Measurements from ENCODE around the gene ZCCHC9. TPM values are rescaled to one million over a fixed set of nuclear protein-coding genes. Genes with fewer than 3 reads are reported as not detected.

ZCCHC9 gene
- polyA plus RNA-seq, 1 donor from 2014 or later = 31.8 TPM

GRCh38 chr5:81310402-81311063 lies 9.1 kb downstream of the ZCCHC9 start:
- Histone ChIP-seq H3K9ac (ENCODE audit: low read length) (no peak overlapping the region), H3K79me2 (replicated peaks; ENCODE audit: insufficient read depth, low read length) (no peaks in the 10 kb centered on the region)

GRCh38 chr5:81313278-81313677 lies 11.9 kb downstream of the ZCCHC9 start:
- Histone ChIP-seq H2AFZ (ENCODE audit: low read depth, low read length) (no peak overlapping the region), H4K20me1 (ENCODE audit: insufficient read depth) (no peaks in the 10 kb centered on the region), H3K4me3 (ENCODE audit: low read length) (no peak overlapping the region), H3K9me3 (ENCODE audit: low read length) (no peaks in the 10 kb centered on the region), H3K9me2 (ENCODE audit: insufficient read depth, low read length) (no peaks in the 10 kb centered on the region), H3K27me3 (ENCODE audit: insufficient read depth, low read depth, low read length) (no peaks in the 10 kb centered on the region), H3K36me3 (ENCODE audit: insufficient read depth, low read length) (peaks cover 3% of the 10 kb centered on the region), H3K4me2 (ENCODE audit: low read length) (no peak overlapping the region), H3K9ac (ENCODE audit: low read length) (no peak overlapping the region), H3F3A (ENCODE audit: insufficient read depth, low read length, poor library complexity, severe bottlenecking) (no peaks in the 10 kb centered on the region), H3K27ac (ENCODE audit: low read length) (no peak overlapping the region), H3K79me2 (replicated peaks; ENCODE audit: insufficient read depth, low read length) (no peaks in the 10 kb centered on the region)
- TF ChIP-seq CTCF (IDR thresholded peaks at IDR 0.05; ENCODE audit: poor library complexity, severe bottlenecking) = no peak
- TF ChIP-seq SMC3 (conservative IDR thresholded peaks at IDR 0.05; ENCODE audit: poor library complexity) = no peak
- no peak for TF ChIP-seq TAF1 (IDR thresholded peaks at IDR 0.05; ENCODE audit: low read depth)

More at GRCh38 chr5:81310402-81311063, 9.1 kb downstream of the ZCCHC9 start:
- Histone ChIP-seq H3K27ac (ENCODE audit: low read length) (no peak overlapping the region), H3F3A (ENCODE audit: insufficient read depth, low read length, poor library complexity, severe bottlenecking) (no peaks in the 10 kb centered on the region), H3K9me2 (ENCODE audit: insufficient read depth, low read length) (no peaks in the 10 kb centered on the region), H3K36me3 (ENCODE audit: insufficient read depth, low read length) (peaks cover 3% of the 10 kb centered on the region), H3K9me3 (ENCODE audit: low read length) (no peaks in the 10 kb centered on the region), H2AFZ (ENCODE audit: low read depth, low read length) (no peak overlapping the region), H3K4me2 (ENCODE audit: low read length) (no peak overlapping the region), H3K27me3 (ENCODE audit: insufficient read depth, low read depth, low read length) (no peaks in the 10 kb centered on the region), H4K20me1 (ENCODE audit: insufficient read depth) (no peaks in the 10 kb centered on the region), H3K4me3 (ENCODE audit: low read length) (no peak overlapping the region)
- TF ChIP-seq CTCF (IDR thresholded peaks at IDR 0.05; ENCODE audit: poor library complexity, severe bottlenecking) (no peak), POLR2AphosphoS5 (IDR thresholded peaks at IDR 0.05) (no peak), REST (IDR thresholded peaks at IDR 0.05; ENCODE audit: borderline replicate concordance) (no peak), RAD21 (conservative IDR thresholded peaks at IDR 0.05) (no peak), SMC3 (conservative IDR thresholded peaks at IDR 0.05; ENCODE audit: poor library complexity) (no peak)

All from neural cell (in vitro differentiated cells).